HG03135 (cell line): Measurements from ENCODE around the gene RPH3AL.
"Not testable (repeated sequence)": the region's sequence is repeated elsewhere in the genome, so short reads cannot be mapped to it uniquely, and the experiment has no call there.

ENCODE experiments used
- ATAC-seq: cut with Tn5 transposase; IDR thresholded peaks from one replicate; pipeline ENCODE4 v1.9.1; 2021; ENCODE audit warnings: mild to moderate bottlenecking, moderate library complexity; ENCODE audit not compliant: unreplicated experiment

RPH3AL gene

GRCh38 chr17:246226-246625 is 106.4 kb downstream of the RPH3AL start:
- no peak for ATAC-seq

GRCh38 chr17:245611-246010 is 107.0 kb downstream of the RPH3AL start:
- no peak for ATAC-seq

- no peak for ATAC-seq
Observed at GRCh38 chr17:245020-245419, 107.6 kb downstream of the RPH3AL start.

- ATAC-seq, result not testable (repeated sequence)
Observed at GRCh38 chr17:243924-244323, 108.7 kb downstream of the RPH3AL start.

GRCh38 chr17:238964-239259 is 113.7 kb downstream of the RPH3AL start:
- ATAC-seq, result no peak

- no peak for ATAC-seq
Observed at GRCh38 chr17:238071-238963, 114.3 kb downstream of the RPH3AL start.

- ATAC-seq, result no peak
Observed at GRCh38 chr17:237406-237955, 115.1 kb downstream of the RPH3AL start.

GRCh38 chr17:236641-237405 is 115.8 kb downstream of the RPH3AL start:
- no peak for ATAC-seq

- ATAC-seq, result no peak
Observed at GRCh38 chr17:235831-236640, 116.6 kb downstream of the RPH3AL start.

GRCh38 chr17:234994-235830 is 117.4 kb downstream of the RPH3AL start:
- not testable (repeated sequence) for ATAC-seq

GRCh38 chr17:234163-234993 is 118.2 kb downstream of the RPH3AL start:
- not testable (repeated sequence) for ATAC-seq

- ATAC-seq, result no peak
Observed at GRCh38 chr17:233473-233941, 119.1 kb downstream of the RPH3AL start.

- no peak for ATAC-seq
Observed at GRCh38 chr17:231966-232807, 120.4 kb downstream of the RPH3AL start.

- ATAC-seq, result no peak
Observed at GRCh38 chr17:231191-231965, 121.2 kb downstream of the RPH3AL start.

GRCh38 chr17:230395-230770 is 122.2 kb downstream of the RPH3AL start:
- ATAC-seq, result no peak

- ATAC-seq, result no peak
Observed at GRCh38 chr17:229709-230394, 122.8 kb downstream of the RPH3AL start.
